ENCODE measurements around the gene TIMM50. TPM values are rescaled to one million over a fixed set of nuclear protein-coding genes. Genes with fewer than 3 reads are reported as not detected.

Gene TIMM50
- total RNA-seq, 1 donor from 2014 or later, result 82.2 TPM

GRCh38 chr19:39465956-39466747, 14.5 kb upstream of the TIMM50 start:
- no peaks in the 10 kb centered on the region for H3K9me3 Mint-ChIP-seq
- no peaks in the 10 kb centered on the region for H3K4me1 Mint-ChIP-seq (ENCODE audit: unreplicated experiment)
- TF ChIP-seq, protein P1, sequence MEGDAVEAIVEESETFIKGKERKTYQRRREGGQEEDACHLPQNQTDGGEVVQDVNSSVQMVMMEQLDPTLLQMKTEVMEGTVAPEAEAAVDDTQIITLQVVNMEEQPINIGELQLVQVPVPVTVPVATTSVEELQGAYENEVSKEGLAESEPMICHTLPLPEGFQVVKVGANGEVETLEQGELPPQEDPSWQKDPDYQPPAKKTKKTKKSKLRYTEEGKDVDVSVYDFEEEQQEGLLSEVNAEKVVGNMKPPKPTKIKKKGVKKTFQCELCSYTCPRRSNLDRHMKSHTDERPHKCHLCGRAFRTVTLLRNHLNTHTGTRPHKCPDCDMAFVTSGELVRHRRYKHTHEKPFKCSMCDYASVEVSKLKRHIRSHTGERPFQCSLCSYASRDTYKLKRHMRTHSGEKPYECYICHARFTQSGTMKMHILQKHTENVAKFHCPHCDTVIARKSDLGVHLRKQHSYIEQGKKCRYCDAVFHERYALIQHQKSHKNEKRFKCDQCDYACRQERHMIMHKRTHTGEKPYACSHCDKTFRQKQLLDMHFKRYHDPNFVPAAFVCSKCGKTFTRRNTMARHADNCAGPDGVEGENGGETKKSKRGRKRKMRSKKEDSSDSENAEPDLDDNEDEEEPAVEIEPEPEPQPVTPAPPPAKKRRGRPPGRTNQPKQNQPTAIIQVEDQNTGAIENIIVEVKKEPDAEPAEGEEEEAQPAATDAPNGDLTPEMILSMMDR (conservative IDR thresholded peaks at IDR 0.05), result no peak
- no peak overlapping the region for H3K27ac Mint-ChIP-seq
- H3K27me3 Mint-ChIP-seq, result no peaks in the 10 kb centered on the region
- DNase-seq (ENCODE audit: extremely low spot score, unreplicated experiment), result no peak
- H3K36me3 Mint-ChIP-seq, result peaks cover 27% of the 10 kb centered on the region
- no peak overlapping the region for H3K4me3 Mint-ChIP-seq

- Mint-ChIP-seq H3K9me3 (no peaks in the 10 kb centered on the region), H3K4me1 (ENCODE audit: unreplicated experiment) (no peaks in the 10 kb centered on the region), H3K27me3 (no peaks in the 10 kb centered on the region), H3K27ac (no peak overlapping the region), H3K36me3 (peaks cover 20% of the 10 kb centered on the region), H3K4me3 (no peak overlapping the region)
- TF ChIP-seq, protein P1 (conservative IDR thresholded peaks at IDR 0.05), result no peak
- DNase-seq (ENCODE audit: extremely low spot score, unreplicated experiment), result no peak
Observed at GRCh38 chr19:39467941-39468340, 12.7 kb upstream of the TIMM50 start.

GRCh38 chr19:39469036-39469435, 11.6 kb upstream of the TIMM50 start:
- H3K36me3 Mint-ChIP-seq, result peaks cover 20% of the 10 kb centered on the region
- TF ChIP-seq, protein P1 (conservative IDR thresholded peaks at IDR 0.05), result no peak
- H3K9me3 Mint-ChIP-seq, result no peaks in the 10 kb centered on the region
- H3K27ac Mint-ChIP-seq, result no peak overlapping the region
- no peaks in the 10 kb centered on the region for H3K27me3 Mint-ChIP-seq
- DNase-seq (ENCODE audit: extremely low spot score, unreplicated experiment), result no peak
- H3K4me1 Mint-ChIP-seq (ENCODE audit: unreplicated experiment), result no peaks in the 10 kb centered on the region
- no peak overlapping the region for H3K4me3 Mint-ChIP-seq

DNA sequence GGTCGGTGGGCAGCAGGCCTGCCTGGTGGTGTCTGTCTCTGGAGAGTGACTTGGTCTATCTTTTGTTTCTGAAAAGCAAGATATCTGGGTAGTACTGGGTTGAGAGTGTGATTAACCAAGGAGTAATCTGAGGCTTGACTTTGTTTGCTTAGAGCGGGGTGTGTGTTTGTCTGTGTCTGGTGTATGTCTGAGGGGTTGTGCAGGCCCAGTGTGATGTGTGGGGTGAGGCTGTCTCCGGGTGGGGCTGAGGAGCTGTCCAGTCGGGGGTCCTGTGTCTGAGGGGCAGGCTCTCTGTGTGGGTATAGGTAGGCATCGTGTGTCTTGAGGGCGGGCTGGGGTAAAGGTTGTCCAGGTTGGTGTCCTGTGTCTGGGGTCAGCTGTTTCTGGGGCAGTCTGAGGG, 11.1 kb upstream of the TIMM50 start:
- TF ChIP-seq, protein P1 (conservative IDR thresholded peaks at IDR 0.05), result no peak
- H3K9me3 Mint-ChIP-seq, result no peaks in the 10 kb centered on the region
- H3K36me3 Mint-ChIP-seq, result peaks cover 22% of the 10 kb centered on the region
- no peaks in the 10 kb centered on the region for H3K4me1 Mint-ChIP-seq (ENCODE audit: unreplicated experiment)
- no peak overlapping the region for H3K27ac Mint-ChIP-seq
- H3K27me3 Mint-ChIP-seq, result no peaks in the 10 kb centered on the region
- DNase-seq (ENCODE audit: extremely low spot score, unreplicated experiment), result no peak
- H3K4me3 Mint-ChIP-seq, result no peak overlapping the region

DNA sequence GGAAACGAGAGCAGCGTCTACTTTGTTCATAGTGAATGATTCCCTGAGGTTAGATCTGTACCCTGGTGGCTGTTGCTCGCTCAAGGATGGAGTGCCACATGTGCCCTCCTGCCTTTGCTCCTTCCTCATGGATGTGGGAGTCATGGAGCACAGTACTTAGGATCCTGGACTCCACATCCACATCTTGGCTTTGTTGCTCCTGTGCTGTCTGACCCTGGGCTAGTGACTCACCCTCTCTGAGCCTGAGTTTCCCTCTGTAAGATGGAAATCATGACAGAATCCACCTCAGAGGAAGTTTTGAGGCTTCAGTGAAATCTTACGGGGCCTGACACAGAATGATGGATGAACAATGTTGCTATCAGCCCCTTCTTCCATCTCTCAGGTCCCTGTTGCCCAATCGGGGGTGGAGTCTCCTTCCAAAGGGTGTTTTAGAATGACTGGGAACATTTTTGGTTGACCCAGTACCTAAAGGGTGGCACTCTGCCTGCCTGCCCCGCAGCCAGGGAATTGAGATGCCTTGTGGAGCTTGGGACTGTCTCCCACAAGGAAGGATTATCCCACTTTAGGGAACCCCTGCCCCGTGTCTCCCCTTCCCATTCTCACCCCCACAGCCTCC, 9.8 kb upstream of the TIMM50 start:
- Mint-ChIP-seq H3K9me3 (no peaks in the 10 kb centered on the region), H3K36me3 (peaks cover 18% of the 10 kb centered on the region), H3K4me1 (ENCODE audit: unreplicated experiment) (no peaks in the 10 kb centered on the region), H3K27ac (no peak overlapping the region), H3K4me3 (no peak overlapping the region), H3K27me3 (no peaks in the 10 kb centered on the region)
- no peak for DNase-seq (ENCODE audit: extremely low spot score, unreplicated experiment)
- TF ChIP-seq, protein P1 (conservative IDR thresholded peaks at IDR 0.05), result no peak

Measured in type B pancreatic cell (in vitro differentiated cells).